HG03442 (cell line): ENCODE data around the gene ZNF518B.
"Not testable (repeated sequence)": the region's sequence is repeated elsewhere in the genome, so short reads cannot be mapped to it uniquely, and the experiment has no call there.

Experiments
- ATAC-seq: cut with Tn5 transposase; IDR thresholded peaks from one replicate; pipeline ENCODE4 v1.9.1; 2021; ENCODE audit warnings: mild to moderate bottlenecking, moderate library complexity; ENCODE audit not compliant: unreplicated experiment

Gene ZNF518B

GRCh38 chr4:10456595-10457254, 501 bp downstream of the ZNF518B start:
- peak; percentile 57 for ATAC-seq

- no peak for ATAC-seq
Observed at GRCh38 chr4:10456260-10456594, 999 bp downstream of the ZNF518B start.

GRCh38 chr4:10455133-10455532, 2.1 kb downstream of the ZNF518B start:
- no peak for ATAC-seq

GRCh38 chr4:10454726-10455125, 2.5 kb downstream of the ZNF518B start:
- ATAC-seq, result no peak

GRCh38 chr4:10454121-10454520, 3.1 kb downstream of the ZNF518B start:
- no peak for ATAC-seq

GRCh38 chr4:10448991-10449390, 8.2 kb downstream of the ZNF518B start:
- no peak for ATAC-seq

- no peak for ATAC-seq
Observed at GRCh38 chr4:10442976-10443375, 14.2 kb downstream of the ZNF518B start.

- no peak for ATAC-seq
Observed at GRCh38 chr4:10441512-10441911, 15.7 kb downstream of the ZNF518B start.

- peak; percentile 70 for ATAC-seq
Observed at GRCh38 chr4:10438924-10439323, 18.3 kb downstream of the ZNF518B start.

GRCh38 chr4:10437735-10438134, 19.5 kb downstream of the ZNF518B start:
- ATAC-seq, result no peak

GRCh38 chr4:10427680-10428079, 29.5 kb downstream of the ZNF518B start:
- ATAC-seq, result not testable (repeated sequence)

- no peak for ATAC-seq
Observed at GRCh38 chr4:10421344-10422055, 35.7 kb downstream of the ZNF518B start.

GRCh38 chr4:10417740-10418139, 39.5 kb downstream of the ZNF518B start:
- no peak for ATAC-seq

- no peak for ATAC-seq
Observed at GRCh38 chr4:10416441-10416840, 40.8 kb downstream of the ZNF518B start.

GRCh38 chr4:10413177-10413576, 44.0 kb downstream of the ZNF518B start:
- ATAC-seq, result peak; percentile 95

- no peak for ATAC-seq
Observed at GRCh38 chr4:10405672-10406071, 51.6 kb downstream of the ZNF518B start.

GRCh38 chr4:10403633-10404445, 53.4 kb downstream of the ZNF518B start:
- no peak for ATAC-seq

GRCh38 chr4:10395971-10396580, 61.1 kb downstream of the ZNF518B start:
- ATAC-seq, result no peak
